GM13976 (cell line): ENCODE measurements around the gene MAP2.

Source experiments
- DNase-seq: peaks from one replicate; pipeline ENCODE4 v3.0.0; 2012; ENCODE audit warnings: low spot score
- in situ Hi-C: fragments of 300-500 bp; cut with MboI; formaldehyde crosslinking; loops from one replicate; pipeline ENCODE4 v1.12.0; 2022; ENCODE audit warnings: low sequenced_read_pairs, mixed read lengths, inconsistent platforms; ENCODE audit not compliant: unreplicated experiment
- TF ChIP-seq, protein P1 (sequence below): IDR thresholded peaks from 2 replicates; pipeline ENCODE4 v1.5.1; 2012; ENCODE audit warnings: borderline replicate concordance, mild to moderate bottlenecking; ENCODE audit not compliant: insufficient read depth; ENCODE audit errors: extremely low read depth, missing control alignments, control extremely low read depth

Gene MAP2

DNA sequence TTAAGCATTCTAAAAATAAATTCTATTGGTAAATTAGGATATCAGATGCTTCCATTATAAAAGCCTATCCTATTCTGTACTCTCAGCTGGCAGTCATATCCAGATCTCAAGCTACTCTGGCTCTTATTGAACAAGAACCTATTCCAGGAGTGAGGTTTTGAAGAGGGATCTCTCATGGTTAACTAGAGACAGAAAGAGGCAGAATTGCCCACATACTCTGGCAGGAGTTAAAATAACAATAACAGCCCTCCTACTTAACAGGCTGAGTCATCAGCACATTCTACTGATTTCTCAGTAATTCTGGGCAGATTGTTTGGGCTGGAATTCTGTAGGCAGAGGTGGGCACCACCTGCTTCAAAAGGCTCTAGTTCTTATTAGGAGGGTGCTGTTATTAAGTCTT, 205.8 kb downstream of the MAP2 start:
- in situ Hi-C loops: no loop called here
- DNase-seq: no peak
- TF ChIP-seq, protein P1, sequence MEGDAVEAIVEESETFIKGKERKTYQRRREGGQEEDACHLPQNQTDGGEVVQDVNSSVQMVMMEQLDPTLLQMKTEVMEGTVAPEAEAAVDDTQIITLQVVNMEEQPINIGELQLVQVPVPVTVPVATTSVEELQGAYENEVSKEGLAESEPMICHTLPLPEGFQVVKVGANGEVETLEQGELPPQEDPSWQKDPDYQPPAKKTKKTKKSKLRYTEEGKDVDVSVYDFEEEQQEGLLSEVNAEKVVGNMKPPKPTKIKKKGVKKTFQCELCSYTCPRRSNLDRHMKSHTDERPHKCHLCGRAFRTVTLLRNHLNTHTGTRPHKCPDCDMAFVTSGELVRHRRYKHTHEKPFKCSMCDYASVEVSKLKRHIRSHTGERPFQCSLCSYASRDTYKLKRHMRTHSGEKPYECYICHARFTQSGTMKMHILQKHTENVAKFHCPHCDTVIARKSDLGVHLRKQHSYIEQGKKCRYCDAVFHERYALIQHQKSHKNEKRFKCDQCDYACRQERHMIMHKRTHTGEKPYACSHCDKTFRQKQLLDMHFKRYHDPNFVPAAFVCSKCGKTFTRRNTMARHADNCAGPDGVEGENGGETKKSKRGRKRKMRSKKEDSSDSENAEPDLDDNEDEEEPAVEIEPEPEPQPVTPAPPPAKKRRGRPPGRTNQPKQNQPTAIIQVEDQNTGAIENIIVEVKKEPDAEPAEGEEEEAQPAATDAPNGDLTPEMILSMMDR: no peak

DNA sequence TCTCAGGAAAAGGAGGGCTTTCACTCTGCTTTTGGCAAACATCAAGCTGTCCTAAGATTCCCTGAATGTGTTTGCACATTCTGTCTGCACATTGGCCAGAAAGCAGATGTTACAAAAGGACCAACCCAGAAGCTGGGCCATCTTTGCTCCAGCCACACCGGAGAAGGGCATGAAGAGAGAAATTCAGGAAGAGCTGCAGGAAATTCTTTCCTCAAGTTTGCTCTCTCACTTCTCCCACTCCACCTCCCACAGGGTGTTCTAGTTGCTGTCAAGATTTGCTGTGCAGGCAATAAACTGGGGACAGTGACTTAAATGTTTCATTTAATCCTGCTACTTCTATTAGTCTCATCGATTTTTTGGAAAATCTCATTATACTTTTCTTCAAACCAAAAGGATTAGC, 210.1 kb downstream of the MAP2 start:
- TF ChIP-seq, protein P1: no peak
- no peak for DNase-seq
- in situ Hi-C loops: no loop called here

DNA sequence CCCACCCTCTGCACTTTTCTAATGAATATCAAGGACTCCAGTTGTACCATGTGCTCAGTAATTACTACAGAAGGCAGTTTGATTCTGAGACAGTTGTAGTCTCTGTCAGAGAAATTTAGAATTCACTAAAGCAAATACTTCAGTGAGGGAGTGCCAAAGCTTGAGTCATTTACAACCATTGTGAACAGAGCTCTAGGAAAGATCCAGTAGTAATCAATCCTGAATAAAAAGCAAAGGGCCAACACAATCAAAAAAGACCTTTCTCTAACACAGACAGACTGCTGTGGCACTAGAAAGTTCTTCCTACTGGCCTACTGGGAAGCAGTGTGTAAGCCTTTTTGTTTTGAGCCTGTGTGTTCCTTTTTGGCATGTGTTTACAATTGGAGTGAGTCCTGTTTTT, 212.2 kb downstream of the MAP2 start:
- DNase-seq: no peak
- TF ChIP-seq, protein P1: no peak
- in situ Hi-C loops: no loop called here

DNA sequence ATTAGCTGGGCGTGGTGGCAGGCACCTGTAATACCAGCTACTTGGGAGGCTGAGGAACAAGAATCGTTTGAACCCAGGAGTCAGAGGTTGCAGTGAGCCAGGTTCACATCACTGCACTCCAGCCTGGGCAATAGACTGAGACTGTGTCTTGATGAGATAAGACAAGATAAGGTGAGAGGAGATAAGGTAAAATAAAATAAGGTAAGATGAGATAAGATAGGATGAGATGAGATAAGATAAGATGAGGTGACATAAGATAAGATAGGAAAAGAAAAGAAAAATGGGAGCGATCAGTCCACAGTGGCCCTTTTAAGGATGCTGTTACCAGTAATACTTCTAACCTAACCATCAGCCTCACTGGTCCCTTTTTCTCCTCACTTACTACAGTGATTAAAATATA, 213.4 kb downstream of the MAP2 start:
- in situ Hi-C loops: no loop called here
- DNase-seq: no peak
- TF ChIP-seq, protein P1: no peak

DNA sequence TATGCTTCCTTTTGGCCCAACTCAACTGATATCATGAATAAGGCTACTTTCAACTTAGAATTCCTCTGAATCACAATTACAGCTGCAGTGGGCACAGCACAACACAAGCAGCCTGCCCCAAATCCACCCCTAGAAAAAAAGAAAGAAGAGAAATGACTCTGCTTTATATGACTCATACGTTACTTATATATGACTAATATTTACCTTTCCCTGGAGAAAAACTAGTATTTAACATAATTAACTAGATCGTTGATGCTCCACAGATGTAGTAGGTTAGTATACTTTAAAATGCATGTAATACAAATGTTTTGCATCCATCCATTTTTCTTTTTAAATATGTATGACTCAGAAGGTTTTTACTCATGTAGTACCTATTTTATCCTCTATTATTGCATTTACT, 214.5 kb downstream of the MAP2 start:
- in situ Hi-C loops: no loop called here
- DNase-seq: no peak

DNA sequence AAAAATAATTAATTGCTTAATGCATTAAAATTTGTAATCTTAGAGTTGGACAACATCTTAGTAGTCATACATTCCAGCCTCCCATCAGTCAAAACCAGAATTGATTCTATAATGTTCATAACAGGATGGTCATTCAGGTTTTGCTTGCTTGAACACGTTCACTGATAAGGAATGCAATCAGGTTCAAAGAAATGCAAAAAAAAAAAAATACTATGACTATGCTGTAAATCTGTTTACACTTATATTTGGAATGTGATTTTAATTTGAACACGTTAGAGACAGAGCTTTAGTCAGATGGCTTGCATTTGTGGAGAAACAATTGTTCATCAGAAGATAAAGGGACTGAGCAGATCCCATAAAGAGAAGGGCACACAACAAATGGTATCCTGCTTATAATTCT, 216.5 kb downstream of the MAP2 start:
- TF ChIP-seq, protein P1: no peak
- in situ Hi-C loops: no loop called here
- DNase-seq: no peak

More for the DNA sequence above, 214.5 kb downstream of the MAP2 start:
- TF ChIP-seq, protein P1: no peak
